ENCODE measurements around the gene ASTN2. TPM values are rescaled to one million over a fixed set of nuclear protein-coding genes. Genes with fewer than 3 reads are reported as not detected.

Gene ASTN2
- total RNA-seq, 1 experiment from 2014 or later = 4.8 TPM

- H3K36me3 ChIP-seq (ENCODE audit: control insufficient read depth in 1 of 2, insufficient read depth in 2 of 2, low read length in 2 of 2) = no peaks in the 10 kb centered on the region
- no peaks in the 10 kb centered on the region for H4K20me1 ChIP-seq (ENCODE audit: insufficient read depth)
- intact Hi-C loops (cut with micrococcal nuclease) = no loop called here
- H3K9me2 ChIP-seq (ENCODE audit: insufficient read depth) = no peaks in the 10 kb centered on the region
- H3K27me3 ChIP-seq (ENCODE audit: insufficient read depth, low read length) = peaks cover 18% of the 10 kb centered on the region
- H3K4me3 ChIP-seq (replicated peaks in 1 of 2; ENCODE audit: low read depth in 1 of 2, low read length in 2 of 2) = no peak overlapping the region
- DNase-seq (ENCODE audit: low read depth, low spot score) (no peak), ATAC-seq (no peak)
- no peak overlapping the region for H3K9ac ChIP-seq (ENCODE audit: low read length)
- no peaks in the 10 kb centered on the region for H3K79me2 ChIP-seq (ENCODE audit: insufficient read depth, low read length)
- no peak overlapping the region for H2AFZ ChIP-seq (ENCODE audit: low read depth, low read length, poor library complexity, severe bottlenecking)
- H3K4me2 ChIP-seq (ENCODE audit: low read length) = no peak overlapping the region
- ChIA-PET POLR2A (no interaction called here), RAD21 (ENCODE audit: low non-redundant PET in 1 of 2, low total read pairs in 2 of 2, uncharacterized antibody in 2 of 2, unreplicated experiment in 2 of 2) (no interaction called here), CTCF (no interaction called here)
- TF ChIP-seq ELF1 (IDR thresholded peaks at IDR 0.05; ENCODE audit: borderline replicate concordance, low read depth) = no peak
- no peak for TF ChIP-seq YY1 (IDR thresholded peaks at IDR 0.05; ENCODE audit: extremely low read depth, insufficient replicate concordance, low read depth, low read length)
- no peak for TF ChIP-seq POLR2A (IDR thresholded peaks at IDR 0.05; ENCODE audit: borderline replicate concordance, extremely low read depth, insufficient read depth, insufficient read length)
- no peak for TF ChIP-seq CEBPB (IDR thresholded peaks at IDR 0.05; ENCODE audit: low read depth)
- TF ChIP-seq TCF7L2 (IDR thresholded peaks at IDR 0.05; ENCODE audit: borderline replicate concordance, extremely low read depth, insufficient read depth, insufficient read length) = no peak
- TF ChIP-seq EGR1 (IDR thresholded peaks at IDR 0.05; ENCODE audit: low read depth) = no peak
- no peak for TF ChIP-seq ZNF274 (IDR thresholded peaks at IDR 0.05; ENCODE audit: low read depth, low read length)
- no peak for TF ChIP-seq CBX3 (IDR thresholded peaks at IDR 0.05; ENCODE audit: low read depth)
- no peak for TF ChIP-seq ZFX (IDR thresholded peaks at IDR 0.05)
- TF ChIP-seq EZH2 (IDR thresholded peaks at IDR 0.05) = no peak
- no peak for TF ChIP-seq RAD21 (IDR thresholded peaks at IDR 0.05; ENCODE audit: low read depth)
- TF ChIP-seq CTCF (IDR thresholded peaks at IDR 0.05 in 2 of 3, conservative IDR thresholded peaks at IDR 0.05 in 1 of 3; ENCODE audit: borderline replicate concordance in 1 of 3, insufficient read depth in 1 of 3, low read depth in 2 of 3, low read length in 2 of 3) = no peak
- no peak for TF ChIP-seq SIN3A (IDR thresholded peaks at IDR 0.05; ENCODE audit: low read depth)
- TF ChIP-seq SRF (IDR thresholded peaks at IDR 0.05; ENCODE audit: low read depth) = no peak
- TF ChIP-seq POLR2AphosphoS5 (IDR thresholded peaks at IDR 0.05; ENCODE audit: low read depth, low read length) = no peak
- TF ChIP-seq EZH2phosphoT487 (IDR thresholded peaks at IDR 0.05; ENCODE audit: borderline replicate concordance) = no peak
- no peak for TF ChIP-seq SP1 (IDR thresholded peaks at IDR 0.05; ENCODE audit: low read depth)
- no peak for TF ChIP-seq MAX (IDR thresholded peaks at IDR 0.05)
- H3K27ac ChIP-seq (ENCODE audit: low read depth, low read length) = no peak overlapping the region
- BruUV-seq (replicated peaks) = no TSS peak
- H3K4me1 ChIP-seq (ENCODE audit: control insufficient read depth in 1 of 2, insufficient read depth in 2 of 2, low read length in 2 of 2) = no peaks in the 10 kb centered on the region
- H3K9me3 ChIP-seq (ENCODE audit: control insufficient read depth in 1 of 2, insufficient read depth in 1 of 2, low read depth in 1 of 2, low read length in 2 of 2) = no peaks in the 10 kb centered on the region
Observed at GRCh38 chr9:116749176-116749575, 665.7 kb downstream of the ASTN2 start.
